ENCODE data around the gene DDX18. TPM values are rescaled to one million over a fixed set of nuclear protein-coding genes. Genes with fewer than 3 reads are reported as not detected.
A peak's percentile ranks its signal among the peaks of the same experiment; 100 is the strongest.

DDX18 gene
- polyA plus RNA-seq, 1 of the 3 experiments (the other 2 are of a cell fraction) = 24.1 TPM

- no peak overlapping the region for H3K9ac ChIP-seq
- CTCF ChIA-PET = interaction anchor here (0.8 kb wide), 1 partner anchor 1038 kb away, joined by 4 read pairs; no protein-coding TSS in a partner anchor
Observed at GRCh38 chr2:117776888-117777287, 37.6 kb upstream of the DDX18 start.

GRCh38 chr2:117785740-117786139 is 28.8 kb upstream of the DDX18 start:
- H3K27ac ChIP-seq (ENCODE audit: low read depth in 2 of 2, low read length in 1 of 2) = no peak overlapping the region
- peak; percentile 57 for DNase-seq
- H3K27me3 ChIP-seq (ENCODE audit: insufficient read depth) = no peaks in the 10 kb centered on the region
- H3K4me3 ChIP-seq (ENCODE audit: low read depth in 2 of 2, low read length in 1 of 2) = no peak overlapping the region; a peak in 1 of 4 replicates
- H3K79me2 ChIP-seq (ENCODE audit: insufficient read depth) = no peaks in the 10 kb centered on the region
- no peaks in the 10 kb centered on the region for H4K20me1 ChIP-seq (ENCODE audit: insufficient read depth)
- H3K9ac ChIP-seq = no peak overlapping the region
- H3K9me2 ChIP-seq = no peaks in the 10 kb centered on the region
- H3K9me3 ChIP-seq = no peaks in the 10 kb centered on the region
- no peak overlapping the region for H3K4me2 ChIP-seq
- H3K4me1 ChIP-seq (ENCODE audit: control insufficient read depth in 1 of 2, insufficient read depth in 2 of 2, low read depth in 1 of 2, low read length in 1 of 2) = no peaks in the 10 kb centered on the region
- TF ChIP-seq TAF1 (IDR thresholded peaks at IDR 0.05; ENCODE audit: borderline replicate concordance, low read depth, low read length) (no peak), TCF12 (IDR thresholded peaks at IDR 0.05) (no peak), IRF3 (IDR thresholded peaks at IDR 0.05; ENCODE audit: low read depth, low read length) (no peak), MXI1 (IDR thresholded peaks at IDR 0.05; ENCODE audit: low read depth, low read length) (no peak), SMC3 (IDR thresholded peaks at IDR 0.05; ENCODE audit: low read depth, low read length) (peak; percentile 48), NFIC (IDR thresholded peaks at IDR 0.05; ENCODE audit: borderline replicate concordance) (no peak), CHD2 (IDR thresholded peaks at IDR 0.05; ENCODE audit: low read length, partially characterized antibody) (no peak), NRF1 (IDR thresholded peaks at IDR 0.05; ENCODE audit: low read depth, low read length) (no peak), RAD21 (IDR thresholded peaks at IDR 0.05; ENCODE audit: low read length) (peak; percentile 82), USF1 (IDR thresholded peaks at IDR 0.05; ENCODE audit: borderline replicate concordance, low read depth) (no peak), CTCF (IDR thresholded peaks at IDR 0.05) (peak; percentile 74)
- H2AFZ ChIP-seq (ENCODE audit: low read depth) = no peak overlapping the region
- ChIA-PET POLR2A (no interaction called here), CTCF (interaction anchor here (0.6 to 2.0 kb wide), 17 partner anchors 8 to 1140 kb away, joined by 3 to 12 read pairs (median 4); no protein-coding TSS in a partner anchor)
- no peaks in the 10 kb centered on the region for H3F3A ChIP-seq (replicated peaks; ENCODE audit: insufficient read depth)
- H3K36me3 ChIP-seq (replicated peaks in 1 of 2; ENCODE audit: control insufficient read depth in 1 of 2, insufficient read depth in 2 of 2, low read length in 1 of 2) = no peaks in the 10 kb centered on the region

More at GRCh38 chr2:117776888-117777287, 37.6 kb upstream of the DDX18 start:
- Histone ChIP-seq H3K79me2 (ENCODE audit: insufficient read depth) (no peaks in the 10 kb centered on the region), H3K4me1 (ENCODE audit: control insufficient read depth in 1 of 2, insufficient read depth in 2 of 2, low read depth in 1 of 2, low read length in 1 of 2) (peaks cover 0 to 3% of the 10 kb centered on the region in 2 experiments; a peak in 2 of 4 replicates), H3K27me3 (ENCODE audit: insufficient read depth) (no peaks in the 10 kb centered on the region), H2AFZ (ENCODE audit: low read depth) (no peak overlapping the region), H3K4me2 (no peak overlapping the region), H3K36me3 (replicated peaks in 1 of 2; ENCODE audit: control insufficient read depth in 1 of 2, insufficient read depth in 2 of 2, low read length in 1 of 2) (no peaks in the 10 kb centered on the region), H3F3A (replicated peaks; ENCODE audit: insufficient read depth) (no peaks in the 10 kb centered on the region), H3K9me2 (no peaks in the 10 kb centered on the region), H4K20me1 (ENCODE audit: insufficient read depth) (no peaks in the 10 kb centered on the region), H3K9me3 (no peaks in the 10 kb centered on the region), H3K4me3 (ENCODE audit: low read depth in 2 of 2, low read length in 1 of 2) (no peak overlapping the region), H3K27ac (ENCODE audit: low read depth in 2 of 2, low read length in 1 of 2) (no peak overlapping the region)
- 43% methylated on average over 8 of the region's 8 CpGs for WGBS (ENCODE audit: low lambda C conversion rate)
- no peak for DNase-seq
- TF ChIP-seq RAD21 (IDR thresholded peaks at IDR 0.05; ENCODE audit: low read length) (no peak), MAX (IDR thresholded peaks at IDR 0.05; ENCODE audit: low read depth) (no peak), USF1 (IDR thresholded peaks at IDR 0.05; ENCODE audit: borderline replicate concordance, low read depth) (no peak), PBX3 (IDR thresholded peaks at IDR 0.05) (no peak), MXI1 (IDR thresholded peaks at IDR 0.05; ENCODE audit: low read depth, low read length) (no peak), CHD2 (IDR thresholded peaks at IDR 0.05; ENCODE audit: low read length, partially characterized antibody) (no peak), FOXJ3 (CRISPR knock-in tag; IDR thresholded peaks at IDR 0.05) (no peak)
- POLR2A ChIA-PET = no interaction called here
